Neural cell (in vitro differentiated cells): Measurements from ENCODE around the gene CASKIN2. TPM values are rescaled to one million over a fixed set of nuclear protein-coding genes. Genes with fewer than 3 reads are reported as not detected.

Source experiments
- H2AFZ ChIP-seq: fragments of 200-600, 300-800 bp; sonication (generic), shearing (Covaris generic); 2 replicates; pipeline ENCODE4 v1.6.0; 2014; ENCODE audit warnings: low read depth, mild to moderate bottlenecking, antibody characterized with exemption, low read length, moderate library complexity
- H3F3A ChIP-seq: fragments of 200-600 bp; shearing (Covaris generic); 2 replicates; pipeline ENCODE4 v1.6.1; 2016; ENCODE audit warnings: mild to moderate bottlenecking, moderate library complexity, mixed read lengths, antibody characterized with exemption, low read length; ENCODE audit not compliant: insufficient read depth, poor library complexity, severe bottlenecking
- H3K27ac ChIP-seq: fragments of 200-600, 300-800 bp; sonication (generic), shearing (Covaris generic); 2 replicates; pipeline ENCODE4 v1.5.1; 2014; ENCODE audit warnings: mild to moderate bottlenecking, low read length, moderate library complexity
- H3K27me3 ChIP-seq: fragments of 300-800, 200-600 bp; sonication (generic), shearing (Covaris generic); 2 replicates; pipeline ENCODE4 v1.6.0; 2014; ENCODE audit warnings: mild to moderate bottlenecking, low read depth, low read length, moderate library complexity; ENCODE audit not compliant: insufficient read depth
- H3K36me3 ChIP-seq: fragments of 300-800, 200-600 bp; sonication (generic), shearing (Covaris generic); 2 replicates; pipeline ENCODE4 v1.5.1; 2014; ENCODE audit warnings: mild to moderate bottlenecking, antibody characterized with exemption, low read length, moderate library complexity; ENCODE audit not compliant: insufficient read depth
- H3K4me2 ChIP-seq: fragments of 300-800, 200-600 bp; sonication (generic), shearing (Covaris generic); 2 replicates; pipeline ENCODE4 v1.6.0; 2014; ENCODE audit warnings: mild to moderate bottlenecking, low read length
- H3K4me3 ChIP-seq: fragments of 300-800, 200-600 bp; sonication (generic), shearing (Covaris generic); 2 replicates; pipeline ENCODE4 v1.5.1; 2014; ENCODE audit warnings: mild to moderate bottlenecking, low read length, moderate library complexity
- H3K79me2 ChIP-seq: fragments of 200-600 bp; shearing (Covaris generic); replicated peaks from 2 replicates; pipeline ENCODE4 v1.6.0; 2014; ENCODE audit warnings: mild to moderate bottlenecking, low read length, moderate library complexity; ENCODE audit not compliant: insufficient read depth
- H3K9ac ChIP-seq: fragments of 300-800, 200-600 bp; sonication (generic), shearing (Covaris generic); 2 replicates; pipeline ENCODE4 v1.6.1; 2016; ENCODE audit warnings: mild to moderate bottlenecking, low read length, mixed read lengths
- H3K9me2 ChIP-seq: fragments of 200-600 bp; shearing (Covaris generic); 2 replicates; pipeline ENCODE4 v1.6.1; 2016; ENCODE audit warnings: mild to moderate bottlenecking, low read length, mixed read lengths; ENCODE audit not compliant: insufficient read depth
- H3K9me3 ChIP-seq: fragments of 200-600, 300-800 bp; sonication (generic), shearing (Covaris generic); 2 replicates; pipeline ENCODE4 v1.6.1; 2016; ENCODE audit warnings: mild to moderate bottlenecking, mixed run types, low read length, moderate library complexity, mixed read lengths
- H4K20me1 ChIP-seq: fragments of 200-600 bp; shearing (Covaris generic); 2 replicates; pipeline ENCODE4 v1.6.1; 2016; ENCODE audit warnings: mild to moderate bottlenecking, mixed run types; ENCODE audit not compliant: insufficient read depth
- CTCF ChIP-seq: fragments of 450-650 bp; IDR thresholded peaks from 2 replicates; pipeline ENCODE4 v1.5.1; 2014; ENCODE audit warnings: antibody characterized with exemption, mild to moderate bottlenecking, moderate library complexity; ENCODE audit not compliant: poor library complexity, severe bottlenecking
- EP300 ChIP-seq: fragments of 450-650 bp; conservative IDR thresholded peaks from 2 replicates; pipeline ENCODE4 v1.6.1; 2014; ENCODE audit warnings: antibody characterized with exemption, mild to moderate bottlenecking, moderate library complexity; ENCODE audit not compliant: poor library complexity, severe bottlenecking
- EZH2 ChIP-seq: fragments of 200-600, 300-800 bp; shearing (Covaris generic), sonication (generic); IDR thresholded peaks from 2 replicates; pipeline ENCODE4 v1.6.1; 2014; ENCODE audit warnings: antibody characterized with exemption, low read length, borderline replicate concordance, mild to moderate bottlenecking; ENCODE audit not compliant: insufficient read depth, poor library complexity, severe bottlenecking
- MXI1 ChIP-seq: fragments of 450-650 bp; conservative IDR thresholded peaks from 2 replicates; pipeline ENCODE4 v1.6.1; 2014; ENCODE audit warnings: antibody characterized with exemption, mild to moderate bottlenecking; ENCODE audit not compliant: poor library complexity, severe bottlenecking
- POLR2AphosphoS5 ChIP-seq: IDR thresholded peaks from 2 replicates; pipeline ENCODE4 v1.6.1; 2012
- RAD21 ChIP-seq: fragments of 450-650 bp; conservative IDR thresholded peaks from 2 replicates; pipeline ENCODE4 v1.6.1; 2014; ENCODE audit warnings: antibody characterized with exemption, mild to moderate bottlenecking, moderate library complexity
- REST ChIP-seq: IDR thresholded peaks from 2 replicates; pipeline ENCODE4 v1.6.1; 2012; ENCODE audit warnings: borderline replicate concordance
- SMC3 ChIP-seq: fragments of 450-650 bp; conservative IDR thresholded peaks from 2 replicates; pipeline ENCODE4 v1.6.1; 2014; ENCODE audit warnings: antibody characterized with exemption, mild to moderate bottlenecking, moderate library complexity; ENCODE audit not compliant: poor library complexity
- TAF1 ChIP-seq: IDR thresholded peaks from 2 replicates; pipeline ENCODE4 v1.6.1; 2012; ENCODE audit warnings: low read depth
- polyA plus RNA-seq: library from polyadenylated mRNA; depleted of rRNA; stranded (reverse); fragments of >200 nt; gene quantifications from 2 replicates; pipeline ENCODE4 v1.2.3, GENCODE V29; 2014

CASKIN2 gene
- polyA plus RNA-seq, 1 donor from 2014 or later, result 2.8 TPM

- Histone ChIP-seq H2AFZ (no peak overlapping the region), H3K9ac (no peak overlapping the region), H3K4me2 (no peak overlapping the region), H3K9me2 (no peaks in the 10 kb centered on the region), H4K20me1 (no peaks in the 10 kb centered on the region), H3K36me3 (no peaks in the 10 kb centered on the region), H3K27me3 (no peaks in the 10 kb centered on the region), H3K79me2 (no peaks in the 10 kb centered on the region), H3K9me3 (no peaks in the 10 kb centered on the region), H3K27ac (no peak overlapping the region), H3K4me3 (no peak overlapping the region), H3F3A (no peaks in the 10 kb centered on the region)
- TF ChIP-seq CTCF (peak; percentile 34), MXI1 (no peak)
Measured at GRCh38 chr17:75504347-75505151, 10.8 kb downstream of the CASKIN2 start.

- Histone ChIP-seq H3K9me3 (no peaks in the 10 kb centered on the region), H3K4me2 (no peak overlapping the region), H4K20me1 (no peaks in the 10 kb centered on the region), H3F3A (no peaks in the 10 kb centered on the region), H3K36me3 (no peaks in the 10 kb centered on the region), H3K27me3 (no peaks in the 10 kb centered on the region), H2AFZ (no peak overlapping the region), H3K9me2 (no peaks in the 10 kb centered on the region), H3K79me2 (no peaks in the 10 kb centered on the region), H3K9ac (no peak overlapping the region), H3K4me3 (no peak overlapping the region), H3K27ac (no peak overlapping the region)
- TF ChIP-seq TAF1 (no peak), EP300 (no peak), MXI1 (no peak), RAD21 (no peak), EZH2 (no peak), POLR2AphosphoS5 (no peak), CTCF (no peak), REST (no peak), SMC3 (no peak)
Measured at GRCh38 chr17:75503976-75504346, 11.4 kb downstream of the CASKIN2 start.
